NB4 (cell line): Measurements from ENCODE around the gene RAB40B.

Experiments used
- DNase-seq: peaks from one replicate; pipeline ENCODE4 v3.0.0; 2010; ENCODE audit warnings: low read depth
- H3K4me3 ChIP-seq: one replicate; pipeline ENCODE4 v1.5.1; 2011; ENCODE audit warnings: mild to moderate bottlenecking, low read depth, low read length, moderate library complexity
- MYC ChIP-seq: IDR thresholded peaks from 2 replicates; pipeline ENCODE4 v1.6.1; 2011; ENCODE audit warnings: low read depth, low read length
- POLR2A ChIP-seq: IDR thresholded peaks from 2 replicates; pipeline ENCODE4 v1.6.1; 2011; ENCODE audit warnings: mild to moderate bottlenecking; ENCODE audit not compliant: insufficient read length; ENCODE audit errors: extremely low read depth
- TF ChIP-seq, protein P1 (sequence below): IDR thresholded peaks from 2 replicates; pipeline ENCODE4 v1.6.1; 2011; ENCODE audit warnings: low read depth, low read length
- TF ChIP-seq, protein P2 (sequence below): IDR thresholded peaks from one replicate; pipeline ENCODE4 v1.5.1; 2012; ENCODE audit warnings: low read depth, low read length

RAB40B gene

DNA sequence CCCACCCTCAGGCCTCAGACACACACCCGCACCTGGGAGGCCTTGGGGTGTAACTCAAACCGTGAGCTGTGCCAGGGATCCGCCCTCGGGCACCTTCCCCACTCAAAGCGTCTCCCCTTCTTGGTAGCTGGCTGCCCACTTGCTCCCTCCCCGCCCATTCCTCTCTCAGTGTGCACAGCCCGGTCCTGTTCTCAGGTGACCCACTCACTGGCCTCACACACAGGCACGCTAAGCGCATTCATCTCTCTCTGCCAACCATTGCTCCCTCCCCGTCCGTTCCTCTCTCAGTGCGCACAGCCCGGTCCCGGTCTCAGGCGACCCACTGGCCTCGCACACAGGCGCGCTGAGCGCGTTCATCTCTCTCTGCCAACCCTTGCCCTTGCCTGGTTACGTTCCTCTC, 71.1 kb downstream of the RAB40B start:
- H3K4me3 ChIP-seq = no peak overlapping the region
- no peak for DNase-seq
- TF ChIP-seq MYC (no peak), POLR2A (no peak)
- TF ChIP-seq, protein P1, sequence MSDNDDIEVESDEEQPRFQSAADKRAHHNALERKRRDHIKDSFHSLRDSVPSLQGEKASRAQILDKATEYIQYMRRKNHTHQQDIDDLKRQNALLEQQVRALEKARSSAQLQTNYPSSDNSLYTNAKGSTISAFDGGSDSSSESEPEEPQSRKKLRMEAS = no peak
- TF ChIP-seq, protein P2, sequence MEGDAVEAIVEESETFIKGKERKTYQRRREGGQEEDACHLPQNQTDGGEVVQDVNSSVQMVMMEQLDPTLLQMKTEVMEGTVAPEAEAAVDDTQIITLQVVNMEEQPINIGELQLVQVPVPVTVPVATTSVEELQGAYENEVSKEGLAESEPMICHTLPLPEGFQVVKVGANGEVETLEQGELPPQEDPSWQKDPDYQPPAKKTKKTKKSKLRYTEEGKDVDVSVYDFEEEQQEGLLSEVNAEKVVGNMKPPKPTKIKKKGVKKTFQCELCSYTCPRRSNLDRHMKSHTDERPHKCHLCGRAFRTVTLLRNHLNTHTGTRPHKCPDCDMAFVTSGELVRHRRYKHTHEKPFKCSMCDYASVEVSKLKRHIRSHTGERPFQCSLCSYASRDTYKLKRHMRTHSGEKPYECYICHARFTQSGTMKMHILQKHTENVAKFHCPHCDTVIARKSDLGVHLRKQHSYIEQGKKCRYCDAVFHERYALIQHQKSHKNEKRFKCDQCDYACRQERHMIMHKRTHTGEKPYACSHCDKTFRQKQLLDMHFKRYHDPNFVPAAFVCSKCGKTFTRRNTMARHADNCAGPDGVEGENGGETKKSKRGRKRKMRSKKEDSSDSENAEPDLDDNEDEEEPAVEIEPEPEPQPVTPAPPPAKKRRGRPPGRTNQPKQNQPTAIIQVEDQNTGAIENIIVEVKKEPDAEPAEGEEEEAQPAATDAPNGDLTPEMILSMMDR = no peak

DNA sequence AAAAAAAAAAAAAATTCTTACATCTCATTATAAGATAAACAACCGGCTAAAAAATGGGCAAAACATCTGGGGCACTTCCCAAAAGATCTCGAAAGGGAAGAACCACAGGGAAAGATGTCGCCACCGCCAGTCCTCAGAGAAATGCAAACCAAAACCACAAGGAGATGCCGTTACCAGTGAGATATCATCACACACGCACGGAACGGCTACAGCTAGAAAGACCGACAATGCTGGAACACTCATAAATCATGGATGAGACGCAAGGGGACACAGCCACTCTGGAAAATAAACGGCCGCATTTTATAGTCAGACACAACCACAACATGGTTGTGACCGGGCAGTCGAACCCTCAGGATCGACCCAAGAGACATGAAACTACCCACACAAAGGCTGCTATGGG, 74.8 kb downstream of the RAB40B start:
- TF ChIP-seq, protein P1 = no peak
- TF ChIP-seq, protein P2 = no peak
- no peak for TF ChIP-seq MYC
- no peak for TF ChIP-seq POLR2A
- DNase-seq = peak; percentile 91
- no peak overlapping the region for H3K4me3 ChIP-seq

DNA sequence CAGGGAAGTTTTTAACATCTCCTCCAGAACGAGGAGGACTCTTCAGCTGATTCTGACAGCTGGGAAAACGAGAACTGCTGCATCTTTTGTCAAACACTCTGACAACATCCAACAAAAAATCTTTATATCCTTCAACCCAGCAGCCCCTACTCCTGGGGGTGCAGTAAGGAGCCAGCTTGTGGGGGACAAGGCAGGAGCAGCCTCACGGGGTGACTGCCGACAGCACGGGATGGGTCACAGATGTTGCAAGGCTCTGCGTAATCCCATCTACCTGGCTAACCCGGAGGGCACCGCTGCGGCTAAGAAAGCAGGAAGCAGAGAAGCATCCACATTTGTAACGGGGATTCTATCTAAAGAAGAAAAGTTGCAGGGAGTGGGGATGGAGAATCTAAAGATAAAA, 78.9 kb downstream of the RAB40B start:
- no peak for TF ChIP-seq POLR2A
- TF ChIP-seq, protein P2 = no peak
- H3K4me3 ChIP-seq = no peak overlapping the region
- DNase-seq = no peak

DNA sequence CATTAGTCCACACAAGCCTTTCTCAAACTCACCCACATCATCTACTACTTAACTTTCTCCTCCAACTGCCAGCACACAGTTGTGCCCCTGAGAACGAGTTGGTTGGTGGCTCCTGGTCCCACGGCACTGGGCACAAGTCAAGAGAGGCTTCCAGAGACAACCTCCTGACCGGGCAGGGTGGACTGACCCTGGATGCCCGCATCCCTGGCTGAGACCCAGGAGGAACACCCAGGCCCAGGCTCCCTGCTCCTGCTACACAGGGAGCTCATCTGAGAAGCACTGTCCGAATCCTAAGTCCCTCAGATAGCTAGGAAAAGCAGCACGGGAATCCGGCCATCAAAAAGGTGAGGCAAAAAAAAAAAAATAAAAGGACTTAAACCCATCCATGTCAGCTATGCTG, 79.3 kb downstream of the RAB40B start:
- no peak for TF ChIP-seq POLR2A
- no peak for TF ChIP-seq MYC
- TF ChIP-seq, protein P2 = no peak
- TF ChIP-seq, protein P1 = no peak
- no peak for DNase-seq
- no peak overlapping the region for H3K4me3 ChIP-seq

DNA sequence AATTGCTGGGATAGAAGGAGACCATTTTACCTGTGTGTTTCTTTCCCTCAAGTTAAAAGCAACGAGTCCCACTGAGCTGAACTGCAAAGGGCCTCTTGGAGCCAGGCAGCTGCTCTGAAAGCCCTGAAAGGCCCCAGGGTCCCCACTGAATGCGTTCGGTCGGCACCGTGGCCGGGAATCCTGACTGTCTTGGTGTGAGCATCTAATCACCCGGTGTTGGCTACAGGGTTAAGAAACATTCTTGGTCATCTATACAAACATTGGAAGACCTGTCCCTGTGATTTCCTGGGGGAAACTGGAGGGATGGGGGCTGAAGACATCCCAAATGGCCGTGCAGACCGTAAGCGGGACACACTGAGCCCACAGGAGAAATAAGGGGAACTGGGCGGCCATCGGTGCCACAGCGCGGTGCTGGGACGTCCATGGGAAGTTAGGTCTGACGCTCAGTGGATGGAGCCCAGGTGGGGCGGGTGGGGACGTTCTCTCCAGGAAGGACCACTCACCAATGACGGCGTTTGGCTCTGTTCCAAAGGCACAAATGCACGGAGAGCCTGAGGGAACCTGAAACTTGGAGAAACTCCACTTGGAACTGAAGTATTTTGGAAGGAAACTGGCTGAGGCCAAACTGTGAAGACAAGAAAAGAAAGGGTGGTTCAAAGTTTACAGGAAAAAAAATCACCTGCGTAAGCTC, 82.3 kb downstream of the RAB40B start:
- TF ChIP-seq POLR2A (no peak), MYC (no peak)
- TF ChIP-seq, protein P2 = no peak
- TF ChIP-seq, protein P1 = no peak
- DNase-seq = no peak
- H3K4me3 ChIP-seq = no peak overlapping the region
